Stimulated activated CD4-positive, alpha-beta T cell treated with anti-CD3 and anti-CD28 coated beads, Interleukin-4, amount 100 ng/mL, for 4 hours (primary cell): Measurements from ENCODE around the gene ANKRD33B.
"Not testable (repeated sequence)": the region's sequence is repeated elsewhere in the genome, so short reads cannot be mapped to it uniquely, and the experiment has no call there.

ENCODE experiments used
- DNase-seq, 2 experiments: peaks; one replicate each; pipeline ENCODE4 v3.0.0-alpha.2; 2020

Gene ANKRD33B

GRCh38 chr5:10538103-10538788 lies 25.6 kb upstream of the ANKRD33B start:
- no peak for DNase-seq

- DNase-seq = no peak
These were observed 24.8 kb upstream of the ANKRD33B start for GRCh38 chr5:10538789-10539686.

- DNase-seq = no peak
These were observed 24.2 kb upstream of the ANKRD33B start for GRCh38 chr5:10539687-10539998.

GRCh38 chr5:10540036-10540544 lies 23.8 kb upstream of the ANKRD33B start:
- DNase-seq = no peak

GRCh38 chr5:10540951-10541646 lies 22.8 kb upstream of the ANKRD33B start:
- DNase-seq = no peak

GRCh38 chr5:10542055-10542550 lies 21.8 kb upstream of the ANKRD33B start:
- DNase-seq = no peak

- no peak for DNase-seq
These were observed 20.3 kb upstream of the ANKRD33B start for GRCh38 chr5:10543585-10544040.

GRCh38 chr5:10545084-10545483 lies 18.8 kb upstream of the ANKRD33B start:
- DNase-seq = no peak

GRCh38 chr5:10546186-10546585 lies 17.7 kb upstream of the ANKRD33B start:
- DNase-seq = no peak

GRCh38 chr5:10548418-10549122 lies 15.3 kb upstream of the ANKRD33B start:
- DNase-seq = no peak

GRCh38 chr5:10549123-10549514 lies 14.8 kb upstream of the ANKRD33B start:
- DNase-seq = not testable (repeated sequence)

GRCh38 chr5:10550222-10550995 lies 13.5 kb upstream of the ANKRD33B start:
- no peak for DNase-seq

- DNase-seq = no peak
These were observed 12.1 kb upstream of the ANKRD33B start for GRCh38 chr5:10551782-10552138.

GRCh38 chr5:10552183-10553143 lies 11.4 kb upstream of the ANKRD33B start:
- DNase-seq = no peak

- no peak for DNase-seq
These were observed 10.4 kb upstream of the ANKRD33B start for GRCh38 chr5:10553476-10553875.

GRCh38 chr5:10555277-10555684 lies 8.6 kb upstream of the ANKRD33B start:
- no peak for DNase-seq

- no peak for DNase-seq
These were observed 7.5 kb upstream of the ANKRD33B start for GRCh38 chr5:10556289-10556807.

- no peak for DNase-seq
These were observed 6.8 kb upstream of the ANKRD33B start for GRCh38 chr5:10556893-10557746.

- no peak for DNase-seq
These were observed 4.7 kb upstream of the ANKRD33B start for GRCh38 chr5:10559151-10559550.
